ENCODE data around the gene PAOX.
A peak's percentile ranks its signal among the peaks of the same experiment; 100 is the strongest.
"Not testable (repeated sequence)": the region's sequence is repeated elsewhere in the genome, so short reads cannot be mapped to it uniquely, and the experiment has no call there.

The PAOX gene

DNA sequence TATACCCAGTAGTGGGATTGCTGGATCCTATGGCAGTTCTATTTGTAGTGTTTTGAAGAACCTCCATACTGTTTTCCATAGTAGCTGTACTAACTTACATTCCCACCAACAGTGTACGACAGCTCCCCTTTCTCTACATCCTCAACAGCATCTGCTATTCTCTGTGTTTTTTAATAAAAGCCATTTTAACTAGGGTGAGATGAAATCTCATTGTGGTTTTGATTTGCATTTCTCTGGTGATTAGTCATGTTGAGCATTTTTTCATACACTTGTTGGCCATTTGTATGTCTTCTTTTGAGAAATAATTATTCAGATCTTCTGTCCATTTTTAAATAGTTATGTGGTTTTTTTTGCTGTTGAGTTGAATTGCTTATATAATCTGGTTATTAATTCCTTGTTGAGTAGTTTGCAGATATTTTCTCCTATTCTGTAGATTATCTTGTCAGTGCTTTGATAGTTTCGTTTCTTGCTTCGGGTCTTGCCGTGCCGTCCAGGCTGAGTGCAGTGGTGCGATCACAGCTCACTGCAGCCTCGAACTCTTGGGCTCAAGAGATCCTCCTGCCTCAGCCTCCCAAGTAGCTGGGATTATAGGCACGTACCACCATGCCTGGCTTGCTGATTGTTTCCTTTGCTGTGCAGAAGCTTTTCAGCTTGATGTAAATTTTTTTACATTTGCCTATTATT, 26.9 kb downstream of the PAOX start:
- DNase-seq (ENCODE audit: low spot score) = no peak

DNA sequence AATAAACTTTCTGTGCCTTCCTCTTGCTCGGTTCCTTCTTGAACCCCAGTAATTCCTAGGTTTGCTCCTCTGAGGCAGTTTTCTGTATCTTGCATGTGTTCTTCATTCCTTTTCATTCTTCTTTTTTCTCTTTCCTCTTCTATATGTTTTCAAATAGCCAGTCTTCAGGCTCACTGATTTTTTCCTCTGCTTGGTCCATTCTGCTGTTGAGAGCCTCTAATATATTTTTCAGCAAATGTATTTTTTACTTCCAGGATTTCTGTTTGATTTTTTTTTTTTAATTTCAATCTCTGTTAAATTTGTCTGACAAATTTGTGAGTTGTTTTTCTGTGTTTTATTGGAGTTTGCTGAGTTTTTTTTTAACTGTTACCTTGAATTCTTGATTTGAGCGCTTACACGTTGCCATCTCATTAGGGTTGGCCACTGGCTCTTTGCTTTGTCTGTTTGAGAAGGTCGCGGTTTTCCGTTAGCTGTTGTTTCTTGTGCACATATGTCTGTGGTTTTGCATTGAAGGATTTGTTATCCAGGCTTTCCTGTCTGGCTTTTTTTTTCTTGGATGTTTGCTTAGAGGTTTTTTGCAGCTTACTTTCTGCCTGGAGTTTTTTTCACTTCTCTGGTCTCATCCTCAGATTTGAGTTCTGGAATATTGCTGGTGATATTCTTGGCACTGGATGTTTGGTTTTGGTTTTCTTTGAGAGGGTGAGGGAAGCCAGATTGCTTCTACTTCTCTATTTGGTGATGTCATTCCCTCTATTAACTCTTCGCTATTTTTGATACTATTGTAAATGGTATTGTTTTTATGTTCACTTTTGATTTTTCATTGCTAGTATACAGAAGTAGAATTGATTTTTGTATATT, 32.7 kb downstream of the PAOX start:
- no peak for DNase-seq (ENCODE audit: low spot score)

DNA sequence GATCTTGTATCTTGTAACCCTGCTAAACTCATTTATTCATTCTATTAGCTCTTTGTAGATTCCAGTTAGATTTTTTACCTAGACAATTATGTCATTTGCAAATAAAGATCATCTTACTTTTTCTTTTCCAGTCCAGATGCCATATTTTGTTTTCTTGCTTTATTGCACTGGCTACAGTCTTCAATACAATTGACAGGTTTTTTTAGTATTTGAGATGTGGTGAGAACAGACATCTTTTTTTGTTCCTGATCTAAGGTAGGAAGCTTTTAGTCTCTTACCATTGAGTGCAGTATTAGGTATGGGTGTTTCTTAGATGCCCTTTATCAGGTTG, 33.3 kb downstream of the PAOX start:
- DNase-seq (ENCODE audit: low spot score) = no peak

DNA sequence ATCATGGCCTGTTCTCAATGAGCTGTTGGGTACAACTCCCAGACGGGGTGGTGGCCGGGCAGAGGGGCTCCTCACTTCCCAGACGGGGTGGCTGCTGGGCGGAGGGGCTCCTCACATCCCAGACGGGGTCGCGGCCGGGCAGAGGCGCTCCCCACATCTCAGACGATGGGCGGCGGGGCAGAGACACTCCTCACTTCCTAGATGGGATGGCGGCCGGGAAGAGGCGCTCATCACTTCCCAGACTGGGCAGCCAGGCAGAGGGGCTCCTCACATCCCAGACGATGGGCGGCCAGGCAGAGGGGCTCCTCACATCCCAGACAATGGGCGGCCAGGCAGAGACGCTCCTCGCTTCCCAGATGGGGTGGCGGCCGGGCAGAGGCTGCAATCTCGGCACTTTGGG, 35.3 kb downstream of the PAOX start:
- DNase-seq (ENCODE audit: low spot score) = not testable (repeated sequence)

DNA sequence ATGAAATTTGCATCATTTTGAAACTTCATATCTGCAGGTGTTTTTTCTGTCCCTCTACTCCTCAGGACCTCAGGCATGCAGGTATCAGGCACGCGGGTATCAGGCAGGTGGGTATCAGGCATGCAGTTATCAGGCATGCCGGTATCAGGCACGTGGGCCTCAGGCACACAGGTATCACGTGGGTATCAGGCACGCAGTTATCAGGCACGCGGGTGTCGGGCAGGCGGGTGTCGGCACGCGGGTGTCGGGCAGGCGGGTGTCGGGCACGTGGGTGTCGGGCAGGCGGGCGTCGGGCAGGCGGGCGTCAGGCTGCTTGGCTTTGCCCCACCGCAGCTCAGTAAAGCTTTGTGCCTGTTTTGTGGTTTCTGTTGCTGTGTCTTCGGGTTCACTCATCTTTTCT, 36.7 kb downstream of the PAOX start:
- no peak for DNase-seq (ENCODE audit: low spot score)

DNA sequence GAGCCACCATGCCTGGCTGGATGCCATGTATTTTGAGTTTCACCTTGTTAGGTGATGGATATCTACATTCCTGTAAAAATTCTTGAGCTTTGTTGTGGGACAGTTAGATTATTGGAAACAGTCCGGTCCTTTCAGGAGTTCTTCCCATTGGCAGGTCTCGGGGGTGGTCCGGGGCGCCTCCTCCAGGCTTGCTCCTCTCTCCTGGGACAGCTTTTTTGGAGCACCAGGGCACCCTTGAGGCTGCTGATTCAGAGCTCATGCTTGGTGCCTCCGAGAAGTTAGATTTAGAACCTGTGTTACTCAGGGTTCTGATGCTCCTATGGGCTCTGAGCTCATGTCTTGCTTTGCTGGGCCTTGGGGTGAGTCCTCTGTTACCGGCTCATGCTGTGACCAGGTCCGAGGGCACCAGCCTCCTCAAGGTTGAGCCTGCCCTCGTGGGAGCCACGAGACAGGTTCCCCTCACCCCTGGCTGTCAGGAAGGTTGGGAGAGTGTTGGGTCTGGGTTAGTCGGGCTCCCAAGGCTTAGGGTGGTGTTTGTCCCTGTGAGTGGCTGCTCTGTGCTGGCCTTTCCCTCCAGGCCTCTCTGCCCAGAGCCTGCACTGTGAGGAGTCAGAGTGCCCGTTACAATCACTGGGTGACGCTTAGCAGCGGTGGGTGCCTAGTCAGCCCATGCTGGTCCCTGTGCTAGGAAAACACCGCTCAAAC, 39.4 kb downstream of the PAOX start:
- DNase-seq (ENCODE audit: low spot score) = no peak

DNA sequence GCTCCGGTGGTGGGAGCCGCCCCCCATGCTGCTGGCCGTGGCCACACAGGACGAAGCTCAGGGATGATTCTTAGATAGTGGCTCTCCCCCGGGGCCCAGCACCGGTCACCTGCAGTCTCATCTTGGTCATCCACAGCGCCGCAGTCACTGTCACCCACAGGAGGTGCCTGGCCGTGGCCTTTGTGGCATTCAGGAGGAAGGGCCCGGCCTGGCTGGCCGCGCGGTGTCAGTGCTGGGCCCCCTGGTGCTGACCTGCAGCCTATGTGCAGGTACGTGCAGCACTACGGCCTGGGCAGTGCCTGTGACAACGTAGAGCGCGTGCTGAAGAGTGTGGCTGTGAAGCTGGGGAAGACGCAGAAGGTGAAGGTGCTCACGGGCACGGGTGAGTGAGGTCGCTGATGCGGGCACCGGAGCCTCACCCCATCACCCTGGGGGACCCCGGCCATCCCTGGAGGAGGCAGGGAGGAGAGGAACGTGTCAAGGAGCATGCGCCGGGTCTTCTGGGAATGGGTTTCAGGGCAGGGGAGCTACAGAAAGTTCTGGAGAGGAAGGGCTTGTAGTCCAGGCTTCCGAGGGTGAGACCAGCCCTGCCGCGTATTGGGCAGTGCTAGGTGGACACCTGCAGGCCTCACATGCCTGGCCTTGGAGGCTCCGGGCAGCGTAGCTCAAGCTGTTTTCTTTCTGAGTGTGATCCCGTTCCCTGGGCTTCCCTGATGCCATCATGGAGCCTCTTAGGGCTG, 40.3 kb downstream of the PAOX start:
- DNase-seq (ENCODE audit: low spot score) = no peak

DNA sequence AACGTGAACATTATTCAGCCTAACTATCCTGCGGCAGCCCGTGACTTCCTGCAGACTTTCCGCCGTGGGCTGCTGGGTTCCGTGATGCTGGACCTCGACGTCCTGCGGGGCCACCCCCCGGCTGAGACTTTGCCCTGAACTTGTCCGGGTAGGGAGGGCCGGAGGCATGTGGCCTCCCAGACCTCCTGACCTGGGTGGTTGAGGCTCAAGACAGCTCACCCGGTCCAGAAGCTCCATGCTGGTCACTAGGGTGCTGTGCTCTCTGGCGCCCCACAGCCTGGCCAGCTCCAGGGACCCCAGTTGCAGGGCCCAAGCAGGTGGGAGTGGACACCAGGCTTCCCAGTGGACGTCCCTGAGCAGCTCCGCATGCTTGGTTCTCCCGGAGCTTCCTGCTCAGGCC, 41.0 kb downstream of the PAOX start:
- DNase-seq (ENCODE audit: low spot score) = no peak

DNA sequence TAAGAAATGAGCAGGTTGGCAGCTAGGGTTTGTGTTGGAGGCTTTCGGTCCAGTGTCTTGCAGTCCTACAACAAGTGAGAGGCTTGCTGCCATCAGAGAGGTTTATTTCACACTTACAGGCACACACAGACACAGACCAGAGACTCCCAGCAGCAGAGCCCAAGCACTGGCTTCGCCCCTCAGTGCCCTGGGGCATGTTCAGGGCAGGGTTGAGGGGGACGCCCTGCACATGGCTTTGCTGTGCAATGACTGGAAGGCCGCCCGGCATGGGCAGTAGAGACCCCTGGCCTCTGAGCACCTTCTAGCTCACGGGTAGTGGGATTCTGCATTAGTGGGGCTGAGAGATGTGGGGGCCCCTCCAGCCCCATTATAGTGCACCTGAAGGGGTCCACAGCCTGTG, 41.5 kb downstream of the PAOX start:
- DNase-seq (ENCODE audit: low spot score) = no peak

DNA sequence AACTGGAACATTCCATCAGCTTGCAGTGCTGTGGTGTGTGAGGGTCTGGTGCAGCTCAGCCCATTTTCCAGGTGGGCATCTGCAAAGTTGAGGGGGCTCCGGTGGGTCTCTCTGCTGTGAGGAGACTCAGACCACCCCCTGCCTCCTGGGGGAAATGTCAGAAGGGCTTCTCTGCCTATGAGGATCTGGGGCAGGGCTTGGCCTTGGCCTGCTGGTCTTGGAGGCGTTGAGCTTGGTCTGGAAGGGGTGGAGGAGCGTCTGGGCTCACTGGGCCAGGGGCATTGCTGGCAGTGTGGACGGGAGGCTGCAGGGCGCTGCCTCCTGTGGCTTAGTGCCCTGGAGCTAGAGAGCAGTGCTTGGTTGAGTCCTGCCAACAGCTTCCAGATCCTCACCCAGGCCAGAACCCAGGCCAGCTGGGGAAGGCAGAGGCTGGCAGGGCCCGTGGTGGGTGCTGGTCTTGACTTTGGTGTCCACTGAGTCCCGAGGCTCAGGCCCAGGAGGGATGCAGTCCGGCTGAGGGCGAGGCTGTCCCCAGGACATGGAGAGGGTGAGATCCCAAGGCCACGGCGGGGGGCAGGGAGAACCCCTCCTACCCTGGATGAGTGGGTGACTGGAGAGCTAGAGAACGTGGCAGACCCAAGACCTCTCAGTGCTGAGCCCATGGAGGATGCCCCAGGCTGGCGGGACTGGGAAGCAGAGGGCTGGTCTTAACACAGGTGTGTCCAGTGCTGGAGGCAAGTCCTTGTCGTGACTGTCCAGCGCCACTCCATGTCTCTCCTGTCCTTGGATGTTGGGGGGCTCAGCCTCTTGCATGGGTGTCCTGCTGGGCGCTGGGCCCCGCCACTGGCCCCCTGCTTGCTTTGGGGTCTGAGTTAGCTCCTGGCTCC, 42.5 kb downstream of the PAOX start:
- no peak for DNase-seq (ENCODE audit: low spot score)

DNA sequence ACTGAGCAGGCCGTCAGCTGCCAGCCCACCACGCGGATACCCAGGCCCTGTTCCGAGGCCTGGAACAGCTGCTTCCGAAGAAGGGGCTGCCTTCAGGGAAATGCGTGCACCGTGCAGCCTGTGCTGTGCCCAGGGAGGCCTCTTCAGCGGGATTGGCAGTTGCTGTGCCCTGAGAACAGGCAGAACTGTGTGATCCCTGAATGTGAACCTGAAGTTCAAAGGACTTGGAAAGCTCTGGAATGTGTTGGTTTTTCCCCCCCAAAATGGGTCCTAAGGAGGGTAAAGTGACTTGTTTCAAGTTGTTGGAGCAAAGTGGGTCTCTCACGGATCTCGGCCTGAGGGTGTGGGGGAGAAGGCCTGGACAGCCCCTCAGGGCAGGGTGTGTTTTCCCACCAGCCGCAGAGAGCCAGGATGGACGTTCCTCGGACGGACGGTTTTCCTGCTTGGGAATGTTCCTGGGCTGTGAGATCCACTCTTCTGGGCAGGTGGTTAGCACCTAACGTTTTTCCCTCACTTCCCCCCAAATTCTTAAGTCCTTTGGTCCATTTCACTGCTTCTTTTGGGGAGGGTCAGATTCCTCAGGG, 43.3 kb downstream of the PAOX start:
- DNase-seq (ENCODE audit: low spot score) = no peak

DNA sequence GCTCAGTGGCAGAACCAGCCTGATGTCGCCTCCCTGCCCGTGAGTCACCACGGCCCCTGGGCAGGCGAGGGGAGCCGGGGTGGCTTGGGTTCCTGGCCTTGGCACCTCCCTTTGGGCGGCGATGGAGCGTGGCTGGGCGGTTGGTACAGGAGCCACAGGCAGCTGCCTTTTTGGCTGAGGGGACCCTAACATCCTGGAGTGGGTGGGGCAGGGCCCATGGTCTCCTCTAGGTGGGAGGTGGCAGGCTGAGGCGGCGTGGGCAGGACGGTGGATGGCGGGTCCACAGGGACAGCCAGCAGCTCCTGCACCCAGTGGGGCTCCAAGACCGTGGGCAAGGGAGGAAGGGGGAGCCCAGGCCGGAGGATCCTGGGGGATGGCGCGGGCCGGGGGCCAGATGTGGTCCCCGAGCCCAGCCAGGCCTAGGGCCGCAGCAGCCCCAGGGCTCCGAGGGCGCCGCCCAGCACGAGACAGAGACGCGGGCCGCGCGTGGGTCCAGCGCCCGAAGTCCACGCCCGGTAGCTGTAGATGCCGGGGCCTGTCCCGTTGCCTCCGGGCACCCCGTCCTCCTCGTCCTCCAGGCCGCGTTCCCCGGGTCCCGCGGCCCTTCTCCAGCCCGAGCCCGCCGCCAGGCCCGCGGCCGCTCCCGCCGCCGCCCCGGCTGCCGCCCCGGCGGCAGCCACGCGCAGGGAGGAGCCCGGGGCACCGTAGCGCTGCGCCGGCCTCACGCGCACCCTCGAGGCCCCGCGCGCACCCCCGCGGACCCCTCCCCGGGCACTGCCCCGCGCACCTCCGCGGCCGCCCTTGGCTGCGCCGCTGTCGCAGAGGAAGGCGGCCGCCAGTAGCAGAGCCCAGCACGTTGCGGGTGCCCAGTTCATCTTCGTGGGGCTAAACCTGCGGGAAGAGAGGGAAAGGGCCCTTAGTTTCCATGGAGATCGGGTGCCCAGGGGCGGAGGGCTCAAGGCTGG, 44.0 kb downstream of the PAOX start:
- no peak for DNase-seq (ENCODE audit: low spot score)

DNA sequence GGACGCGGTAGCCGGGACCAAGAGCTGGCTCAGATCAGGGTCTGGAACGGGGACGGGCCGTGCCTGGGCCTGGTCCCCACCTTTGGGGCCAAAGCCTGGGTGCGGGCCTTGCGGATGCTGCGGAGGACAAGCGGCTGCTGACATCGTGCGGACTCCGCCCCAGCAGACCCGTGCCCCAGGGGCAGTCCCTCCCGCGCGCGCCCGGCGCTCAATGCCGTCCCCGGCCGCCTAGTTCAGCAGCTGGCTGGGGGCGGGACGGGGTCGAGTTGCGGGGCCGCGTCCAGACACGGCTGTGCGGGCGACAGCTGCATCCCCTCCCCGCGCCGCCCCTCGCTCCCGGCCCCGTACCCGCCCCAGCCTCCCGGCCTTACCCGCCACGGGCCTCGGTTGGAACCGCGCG, 45.0 kb downstream of the PAOX start:
- not testable (repeated sequence) for DNase-seq (ENCODE audit: low spot score)

DNA sequence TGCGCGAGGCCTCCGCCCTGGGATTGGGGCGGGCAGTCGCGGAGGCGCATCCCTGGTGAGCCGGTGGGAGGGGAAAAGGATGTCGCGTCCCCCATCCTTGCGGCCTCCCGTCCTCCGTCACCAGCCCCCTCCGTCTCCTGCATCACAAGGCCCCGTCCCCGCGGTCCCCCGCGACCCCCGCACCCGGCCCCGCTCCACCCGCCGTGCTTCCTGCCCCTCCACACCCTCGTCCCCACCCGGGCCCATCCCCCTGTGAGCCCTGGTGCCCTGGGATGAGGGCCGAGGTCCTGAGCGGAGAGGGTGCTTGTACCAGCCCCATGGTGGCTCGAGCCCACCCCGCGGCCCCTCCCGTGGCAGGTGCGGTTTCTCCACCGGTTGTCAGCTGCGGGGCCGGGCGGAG, 45.5 kb downstream of the PAOX start, which contains the start of gene SPRN:
Gene SPRN (minus strand): TSS at position 25 of the 400 bp plus-strand sequence. CDS start 944 bp downstream, outside the sequence.
- not testable (repeated sequence) for DNase-seq (ENCODE audit: low spot score)

DNA sequence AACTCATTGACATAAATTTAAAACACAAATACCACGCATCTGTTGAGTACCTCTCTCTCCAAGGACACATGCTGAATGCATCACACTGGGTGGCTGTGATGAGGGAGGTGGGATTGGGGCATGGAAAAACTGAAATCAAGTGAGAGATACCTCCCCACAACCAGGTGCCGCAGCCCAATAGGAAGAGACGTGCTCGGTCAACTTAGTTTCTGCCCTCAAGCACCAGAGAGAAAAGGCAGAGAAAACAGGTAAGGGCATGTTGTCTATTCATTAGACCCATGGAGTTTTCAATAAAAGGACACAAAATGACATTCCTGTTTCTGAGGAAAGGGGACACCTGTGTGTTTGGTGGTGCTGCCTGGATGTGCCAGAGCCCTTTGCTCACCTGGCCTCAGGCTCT, 50.5 kb downstream of the PAOX start:
- DNase-seq (ENCODE audit: low spot score) = not testable (repeated sequence)

DNA sequence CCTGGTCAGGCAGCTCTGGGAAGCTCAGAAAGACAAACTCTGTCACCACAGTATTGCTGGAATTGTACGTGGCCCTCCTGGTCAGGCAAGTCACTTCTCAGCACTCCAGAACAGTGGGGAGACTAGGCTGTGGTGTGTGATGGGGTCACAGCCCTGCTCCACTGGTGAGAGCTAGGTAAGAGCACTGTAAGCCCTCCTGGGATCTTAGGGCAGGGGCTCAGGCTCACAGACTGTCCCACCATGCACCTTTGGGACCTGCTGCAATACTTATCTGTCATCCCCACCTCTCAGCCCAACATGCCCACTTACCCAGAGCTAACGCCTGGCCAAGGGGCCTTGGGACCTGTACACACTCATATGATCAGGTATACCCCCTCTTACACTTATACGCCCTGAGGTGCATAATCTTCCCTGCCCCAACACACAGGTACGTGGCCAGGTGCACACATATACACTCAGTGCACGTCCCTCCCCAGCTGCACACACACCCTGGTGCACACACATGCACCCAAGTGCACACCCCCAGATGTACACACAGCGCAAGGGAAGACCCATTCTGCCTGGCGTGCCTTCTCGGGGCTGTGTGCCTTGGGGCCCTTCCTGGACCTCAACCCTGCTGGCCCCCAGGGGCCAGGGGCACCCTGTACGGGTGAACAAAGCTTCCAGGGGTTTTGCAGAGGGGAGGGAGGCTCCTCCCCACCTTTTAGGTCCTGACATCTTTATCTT, 53.0 kb downstream of the PAOX start:
- not testable (repeated sequence) for DNase-seq (ENCODE audit: low spot score)

DNA sequence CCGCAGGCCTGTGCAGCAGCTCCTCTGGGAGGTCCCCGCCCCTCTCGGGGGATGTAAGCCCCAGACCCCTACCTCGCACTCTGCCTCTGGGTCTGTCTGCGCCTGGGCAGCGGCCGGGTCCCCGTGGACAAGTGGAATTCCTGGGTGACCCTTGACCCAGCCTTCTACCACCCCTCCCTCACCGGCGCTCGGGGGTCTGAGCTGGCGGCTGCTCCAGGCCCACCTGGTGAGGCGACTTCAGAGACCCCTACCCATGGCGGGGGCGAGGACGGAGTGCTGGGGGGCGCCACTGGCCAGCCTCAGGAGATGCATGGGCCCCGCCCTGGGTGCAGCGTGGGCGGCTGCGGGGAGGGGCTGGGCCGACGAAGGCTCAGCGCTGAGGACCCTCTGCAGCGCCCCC, 53.7 kb downstream of the PAOX start:
- DNase-seq (ENCODE audit: low spot score) = not testable (repeated sequence)

DNA sequence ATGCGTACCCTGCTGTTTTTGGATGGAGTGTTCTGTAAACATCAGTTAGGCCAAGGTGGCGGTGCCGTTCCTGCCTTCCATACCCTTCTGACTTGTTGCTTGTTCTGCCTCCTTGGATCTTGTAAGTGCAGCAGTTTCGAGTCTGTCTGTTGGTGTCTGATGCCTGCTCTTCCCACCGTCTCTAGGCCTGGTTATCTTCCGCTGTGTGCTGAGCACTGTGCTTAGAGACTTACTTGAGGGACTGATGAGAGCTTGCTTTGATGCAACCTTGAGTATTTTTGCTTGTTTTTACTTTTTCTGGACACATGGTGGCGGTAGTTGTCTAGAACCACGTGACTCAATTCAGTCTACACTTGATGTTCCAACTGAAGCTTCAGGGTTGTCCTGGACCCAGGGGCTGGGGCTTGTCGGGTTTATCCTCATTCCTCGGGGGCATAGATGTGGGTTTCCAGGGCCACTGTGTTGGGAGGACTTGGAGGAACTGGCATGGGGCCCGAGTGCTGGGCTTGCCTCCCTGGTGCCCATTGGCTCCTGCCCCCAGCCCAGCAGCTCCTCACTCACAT, 59.7 kb downstream of the PAOX start:
- peak; percentile 35 for DNase-seq (ENCODE audit: low spot score)

Measured in CD4-positive, alpha-beta T cell treated with Interleukin-6 at 100 ng/mL for 8 hours (primary cell).